MCF 10A (cell line): Measurements from ENCODE around the gene FOLH1. TPM values are rescaled to one million over a fixed set of nuclear protein-coding genes. Genes with fewer than 3 reads are reported as not detected.
"Not testable (repeated sequence)": the region's sequence is repeated elsewhere in the genome, so short reads cannot be mapped to it uniquely, and the experiment has no call there.

Source experiments
- BruUV-seq: library from RNA; stranded (reverse); fragments of 400-500 nt; replicated peaks from 2 replicates; lab custom pipeline; 2021; lab: Mats Ljungman, UMichigan
- CTCF ChIA-PET: fragments of 300-600 bp; sonication (Branson Sonifier 250); formaldehyde crosslinking; extraction: SDS; loops from one replicate; lab custom pipeline; 2021; ENCODE audit warnings: antibody characterized with exemption, inconsistent platforms; lab: Yijun Ruan, JAX
- POLR2A ChIA-PET: fragments of 300-600, 350-650 bp; sonication (Branson Sonifier 250); formaldehyde crosslinking; extraction: SDS; loops from one replicate; lab custom pipeline; 2020; ENCODE audit warnings: antibody characterized with exemption, inconsistent platforms; lab: Yijun Ruan, JAX
- DNase-seq: peaks from one replicate; pipeline ENCODE4 v3.0.0-alpha.2; 2018; ENCODE audit not compliant: unreplicated experiment
- H3K27ac Mint-ChIP-seq: one replicate; pipeline ENCODE4 v1.8.0; 2022; ENCODE audit warnings: mild to moderate bottlenecking, low read depth, mixed read lengths; ENCODE audit not compliant: unreplicated experiment
- H3K27me3 Mint-ChIP-seq: one replicate; pipeline ENCODE4 v1.8.0; 2022; ENCODE audit warnings: mixed read lengths; ENCODE audit not compliant: insufficient read depth, unreplicated experiment
- H3K36me3 Mint-ChIP-seq: one replicate; pipeline ENCODE4 v1.8.0; 2022; ENCODE audit warnings: mild to moderate bottlenecking, moderate library complexity, mixed read lengths; ENCODE audit not compliant: insufficient read depth, unreplicated experiment
- H3K4me1 Mint-ChIP-seq: one replicate; pipeline ENCODE4 v1.8.0; 2022; ENCODE audit warnings: mixed read lengths; ENCODE audit not compliant: insufficient read depth, unreplicated experiment
- H3K4me3 Mint-ChIP-seq: one replicate; pipeline ENCODE4 v1.8.0; 2022; ENCODE audit warnings: mild to moderate bottlenecking, moderate library complexity, mixed read lengths; ENCODE audit not compliant: unreplicated experiment
- H3K9me3 Mint-ChIP-seq: one replicate; pipeline ENCODE4 v1.8.0; 2022; ENCODE audit warnings: mixed read lengths; ENCODE audit not compliant: unreplicated experiment
- intact Hi-C: fragments of 100-400 bp; cut with micrococcal nuclease; formaldehyde crosslinking; loops from 2 replicates; pipeline ENCODE4 v1.14.1; 2022
- total RNA-seq: library from RNA; stranded (reverse); gene quantifications from 2 replicates; pipeline ENCODE4 v1.2.3, GENCODE V29; 2022
- TF ChIP-seq, protein P1 (sequence below): fragments of 200-600 bp; IDR thresholded peaks from one replicate; pipeline ENCODE4 v1.8.0; 2022; ENCODE audit warnings: antibody characterized with exemption, mild to moderate bottlenecking; ENCODE audit not compliant: unreplicated experiment

Gene FOLH1
- total RNA-seq, 1 experiment from 2014 or later = not detected

DNA sequence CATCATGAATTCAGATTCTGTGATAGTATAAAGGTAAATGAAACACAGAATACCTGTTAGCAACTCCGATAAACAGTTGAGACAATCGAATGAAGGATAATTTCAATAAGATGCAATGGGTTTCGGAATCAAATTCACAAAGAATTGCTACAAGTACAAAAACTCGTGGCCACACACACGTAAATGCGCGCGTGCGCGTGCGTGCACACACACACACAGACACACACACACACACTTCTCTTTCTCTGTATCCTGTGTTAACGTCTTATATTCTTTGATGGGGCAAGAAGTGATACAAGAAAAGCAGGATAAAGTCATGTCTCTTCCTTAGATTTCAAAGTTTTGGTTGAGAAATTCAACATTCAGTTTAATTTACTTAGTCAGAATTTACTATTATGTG is 57.2 kb downstream of the FOLH1 start:
- BruUV-seq = no TSS peak
- intact Hi-C loops = no loop called here
- no peak for DNase-seq
- no peaks in the 10 kb centered on the region for H3K9me3 Mint-ChIP-seq
- no peak overlapping the region for H3K27ac Mint-ChIP-seq
- ChIA-PET CTCF (no interaction called here), POLR2A (no interaction called here)
- no peak overlapping the region for H3K4me3 Mint-ChIP-seq
- H3K27me3 Mint-ChIP-seq = no peaks in the 10 kb centered on the region
- H3K36me3 Mint-ChIP-seq = no peaks in the 10 kb centered on the region
- TF ChIP-seq, protein P1, sequence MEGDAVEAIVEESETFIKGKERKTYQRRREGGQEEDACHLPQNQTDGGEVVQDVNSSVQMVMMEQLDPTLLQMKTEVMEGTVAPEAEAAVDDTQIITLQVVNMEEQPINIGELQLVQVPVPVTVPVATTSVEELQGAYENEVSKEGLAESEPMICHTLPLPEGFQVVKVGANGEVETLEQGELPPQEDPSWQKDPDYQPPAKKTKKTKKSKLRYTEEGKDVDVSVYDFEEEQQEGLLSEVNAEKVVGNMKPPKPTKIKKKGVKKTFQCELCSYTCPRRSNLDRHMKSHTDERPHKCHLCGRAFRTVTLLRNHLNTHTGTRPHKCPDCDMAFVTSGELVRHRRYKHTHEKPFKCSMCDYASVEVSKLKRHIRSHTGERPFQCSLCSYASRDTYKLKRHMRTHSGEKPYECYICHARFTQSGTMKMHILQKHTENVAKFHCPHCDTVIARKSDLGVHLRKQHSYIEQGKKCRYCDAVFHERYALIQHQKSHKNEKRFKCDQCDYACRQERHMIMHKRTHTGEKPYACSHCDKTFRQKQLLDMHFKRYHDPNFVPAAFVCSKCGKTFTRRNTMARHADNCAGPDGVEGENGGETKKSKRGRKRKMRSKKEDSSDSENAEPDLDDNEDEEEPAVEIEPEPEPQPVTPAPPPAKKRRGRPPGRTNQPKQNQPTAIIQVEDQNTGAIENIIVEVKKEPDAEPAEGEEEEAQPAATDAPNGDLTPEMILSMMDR = no peak
- no peaks in the 10 kb centered on the region for H3K4me1 Mint-ChIP-seq

DNA sequence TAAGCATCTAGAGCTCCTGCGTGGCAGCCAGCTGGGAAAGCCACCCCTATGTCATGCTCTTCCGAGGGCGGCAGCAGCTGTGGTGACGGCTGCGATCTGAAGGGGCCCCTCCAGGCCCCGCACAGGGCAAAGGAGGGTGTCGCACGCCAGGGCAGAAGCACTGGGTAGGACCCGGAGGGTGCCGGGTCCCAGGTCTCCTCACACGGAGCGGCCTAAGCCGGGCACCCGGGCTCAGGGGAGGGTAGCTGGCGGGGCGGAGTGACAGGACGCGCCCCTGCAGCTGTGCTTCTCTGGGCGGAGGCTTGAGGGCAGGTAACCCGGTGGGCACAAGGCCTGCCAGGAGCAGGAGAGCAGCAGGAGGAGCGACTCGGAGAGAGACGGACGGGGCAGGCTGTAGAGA is 106.0 kb downstream of the FOLH1 start:
- H3K36me3 Mint-ChIP-seq, H3K27me3 Mint-ChIP-seq, H3K9me3 Mint-ChIP-seq, H3K4me3 Mint-ChIP-seq, BruUV-seq, H3K27ac Mint-ChIP-seq, POLR2A ChIA-PET, intact Hi-C loops, CTCF ChIA-PET, DNase-seq, H3K4me1 Mint-ChIP-seq: not testable (repeated sequence)

Other genes starting within 250 kb of the FOLH1 start
- gene TRIM51G, start 224.7 kb downstream of the FOLH1 start, total RNA-seq = not detected in 2 replicates
- not detected in 2 replicates for gene TRIM49B, start 179.8 kb downstream of the FOLH1 start, total RNA-seq
- not detected in 2 replicates for gene TRIM64C, start 149.5 kb downstream of the FOLH1 start, total RNA-seq